HEK293T (cell line): ENCODE measurements around the gene MFSD6.

Experiments
- ARNT ChIP-seq: fragments of 450-650 bp; IDR thresholded peaks from 2 replicates; pipeline ENCODE4 v1.6.1; 2017; ENCODE audit warnings: mild to moderate bottlenecking
- BHLHE40 ChIP-seq: fragments of 450-650 bp; IDR thresholded peaks from 2 replicates; pipeline ENCODE4 v1.6.1; 2016; ENCODE audit warnings: mild to moderate bottlenecking, moderate library complexity, borderline replicate concordance
- CTBP1 ChIP-seq: fragments of 450-650 bp; IDR thresholded peaks from 2 replicates; pipeline ENCODE4 v1.6.1; 2016; ENCODE audit warnings: borderline replicate concordance
- ELF4 ChIP-seq: fragments of 450-650 bp; IDR thresholded peaks from 2 replicates; pipeline ENCODE4 v1.6.1; 2017; ENCODE audit warnings: antibody characterized with exemption
- FOXA1 ChIP-seq: fragments of 450-650 bp; IDR thresholded peaks from 2 replicates; pipeline ENCODE4 v1.6.1; 2016; ENCODE audit warnings: mild to moderate bottlenecking
- FOXM1 ChIP-seq: fragments of 450-650 bp; IDR thresholded peaks from 2 replicates; pipeline ENCODE4 v1.6.1; 2017; ENCODE audit warnings: mild to moderate bottlenecking, borderline replicate concordance
- LEF1 ChIP-seq: fragments of 450-650 bp; IDR thresholded peaks from 2 replicates; pipeline ENCODE4 v1.6.1; 2017; ENCODE audit warnings: mild to moderate bottlenecking, borderline replicate concordance
- PKNOX1 ChIP-seq: fragments of 450-650 bp; IDR thresholded peaks from 2 replicates; pipeline ENCODE4 v1.6.1; 2016
- SP1 ChIP-seq: fragments of 450-650 bp; IDR thresholded peaks from 2 replicates; pipeline ENCODE4 v1.6.1; 2017
- SUZ12 ChIP-seq: fragments of 450-650 bp; IDR thresholded peaks from 2 replicates; pipeline ENCODE4 v1.6.1; 2016; ENCODE audit warnings: mild to moderate bottlenecking
- ZNF384 ChIP-seq: fragments of 450-650 bp; IDR thresholded peaks from 2 replicates; pipeline ENCODE4 v1.6.1; 2016

GRCh38 chr2:190454795-190455194 lies 46.6 kb downstream of the MFSD6 start:
- TF ChIP-seq ZNF384 (no peak), LEF1 (no peak), PKNOX1 (no peak), ELF4 (no peak), SP1 (no peak), ARNT (no peak), FOXA1 (no peak), FOXM1 (no peak), SUZ12 (no peak), CTBP1 (no peak), BHLHE40 (no peak)
